ENCODE measurements around the gene CNPY4. TPM values are rescaled to one million over a fixed set of nuclear protein-coding genes. Genes with fewer than 3 reads are reported as not detected.
"Not testable (repeated sequence)": the region's sequence is repeated elsewhere in the genome, so short reads cannot be mapped to it uniquely, and the experiment has no call there.

Gene CNPY4
- polyA plus RNA-seq, 4 donors, result 33.9 to 51.6 (median 46.0) TPM

GRCh38 chr7:100146350-100146749 lies 26.9 kb downstream of the CNPY4 start:
- not testable (repeated sequence) for DNase-seq (ENCODE audit: low read depth in 4 of 4, low spot score in 2 of 4)

GRCh38 chr7:100147278-100147677 lies 27.8 kb downstream of the CNPY4 start:
- DNase-seq (ENCODE audit: low read depth in 4 of 4, low spot score in 2 of 4), result no peak

GRCh38 chr7:100148225-100148558 lies 28.8 kb downstream of the CNPY4 start:
- DNase-seq (ENCODE audit: low read depth in 4 of 4, low spot score in 2 of 4), result no peak

GRCh38 chr7:100148559-100149328 lies 29.3 kb downstream of the CNPY4 start, which contains the start of gene LAMTOR4:
Gene LAMTOR4, plus strand, starts transcription at chr7:100148918. Its CDS starts 55 bp downstream, at chr7:100148973.
- peak; percentile 83 to 99 (median 92) for DNase-seq (ENCODE audit: low read depth in 4 of 4, low spot score in 2 of 4)

- no peak for DNase-seq (ENCODE audit: low read depth in 4 of 4, low spot score in 2 of 4)
Observed at GRCh38 chr7:100152404-100152803, 33.0 kb downstream of the CNPY4 start.

- no peak for DNase-seq (ENCODE audit: low read depth in 4 of 4, low spot score in 2 of 4)
Observed at GRCh38 chr7:100152937-100153666, 33.7 kb downstream of the CNPY4 start.

- no peak for DNase-seq (ENCODE audit: low read depth in 4 of 4, low spot score in 2 of 4)
Observed at GRCh38 chr7:100153708-100154535, 34.5 kb downstream of the CNPY4 start.

- no peak for DNase-seq (ENCODE audit: low read depth in 4 of 4, low spot score in 2 of 4)
Observed at GRCh38 chr7:100154651-100155491, 35.4 kb downstream of the CNPY4 start.

GRCh38 chr7:100155553-100156317 lies 36.3 kb downstream of the CNPY4 start:
- DNase-seq (ENCODE audit: low read depth in 4 of 4, low spot score in 2 of 4), result no peak

- no peak for DNase-seq (ENCODE audit: low read depth in 4 of 4, low spot score in 2 of 4)
Observed at GRCh38 chr7:100156331-100157068, 37.1 kb downstream of the CNPY4 start.

- no peak for DNase-seq (ENCODE audit: low read depth in 4 of 4, low spot score in 2 of 4)
Observed at GRCh38 chr7:100157069-100157333, 37.6 kb downstream of the CNPY4 start.

- DNase-seq (ENCODE audit: low read depth in 4 of 4, low spot score in 2 of 4), result no peak
Observed at GRCh38 chr7:100157334-100158228, 38.1 kb downstream of the CNPY4 start.

GRCh38 chr7:100158229-100159098 lies 39.0 kb downstream of the CNPY4 start, which contains the start of gene TRAPPC14:
Gene TRAPPC14, minus strand, starts transcription at chr7:100158723. Its CDS starts 224 bp downstream, at chr7:100158499.
- peak in 3 of 4 donors; percentile 76 to 88 (median 87) for DNase-seq (ENCODE audit: low read depth in 4 of 4, low spot score in 2 of 4)

GRCh38 chr7:100159099-100159623 lies 39.7 kb downstream of the CNPY4 start:
- no peak for DNase-seq (ENCODE audit: low read depth in 4 of 4, low spot score in 2 of 4)

- DNase-seq (ENCODE audit: low read depth in 4 of 4, low spot score in 2 of 4), result no peak
Observed at GRCh38 chr7:100160067-100160466, 40.6 kb downstream of the CNPY4 start.

- DNase-seq (ENCODE audit: low read depth in 4 of 4, low spot score in 2 of 4), result no peak
Observed at GRCh38 chr7:100163006-100163531, 43.6 kb downstream of the CNPY4 start.

Measured in left renal cortex interstitium (tissue), 4 donors.